ENCODE data around the gene GALNT4.
A peak's percentile ranks its signal among the peaks of the same experiment; 100 is the strongest.

The GALNT4 gene

GRCh38 chr12:89544022-89544421, 19.4 kb upstream of the GALNT4 start:
- no peak overlapping the region for H3K4me3 ChIP-seq (ENCODE audit: severe bottlenecking)
- H3K27ac ChIP-seq (ENCODE audit: poor library complexity, severe bottlenecking): no peak overlapping the region
- DNase-seq (ENCODE audit: low spot score) (no peak), ATAC-seq (ENCODE audit: low read depth) (no peak)
- TF ChIP-seq, protein P1, sequence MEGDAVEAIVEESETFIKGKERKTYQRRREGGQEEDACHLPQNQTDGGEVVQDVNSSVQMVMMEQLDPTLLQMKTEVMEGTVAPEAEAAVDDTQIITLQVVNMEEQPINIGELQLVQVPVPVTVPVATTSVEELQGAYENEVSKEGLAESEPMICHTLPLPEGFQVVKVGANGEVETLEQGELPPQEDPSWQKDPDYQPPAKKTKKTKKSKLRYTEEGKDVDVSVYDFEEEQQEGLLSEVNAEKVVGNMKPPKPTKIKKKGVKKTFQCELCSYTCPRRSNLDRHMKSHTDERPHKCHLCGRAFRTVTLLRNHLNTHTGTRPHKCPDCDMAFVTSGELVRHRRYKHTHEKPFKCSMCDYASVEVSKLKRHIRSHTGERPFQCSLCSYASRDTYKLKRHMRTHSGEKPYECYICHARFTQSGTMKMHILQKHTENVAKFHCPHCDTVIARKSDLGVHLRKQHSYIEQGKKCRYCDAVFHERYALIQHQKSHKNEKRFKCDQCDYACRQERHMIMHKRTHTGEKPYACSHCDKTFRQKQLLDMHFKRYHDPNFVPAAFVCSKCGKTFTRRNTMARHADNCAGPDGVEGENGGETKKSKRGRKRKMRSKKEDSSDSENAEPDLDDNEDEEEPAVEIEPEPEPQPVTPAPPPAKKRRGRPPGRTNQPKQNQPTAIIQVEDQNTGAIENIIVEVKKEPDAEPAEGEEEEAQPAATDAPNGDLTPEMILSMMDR (IDR thresholded peaks at IDR 0.05; ENCODE audit: poor library complexity, severe bottlenecking): no peak
- H3K4me1 ChIP-seq (ENCODE audit: insufficient read depth, poor library complexity, severe bottlenecking): no peaks in the 10 kb centered on the region
- no peaks in the 10 kb centered on the region for H3K9me3 ChIP-seq (ENCODE audit: severe bottlenecking)
- H3K36me3 ChIP-seq (ENCODE audit: low read depth): no peaks in the 10 kb centered on the region
- H3K27me3 ChIP-seq (ENCODE audit: insufficient read depth, poor library complexity, severe bottlenecking): no peaks in the 10 kb centered on the region

- Histone ChIP-seq H3K4me1 (ENCODE audit: insufficient read depth, poor library complexity, severe bottlenecking) (no peaks in the 10 kb centered on the region), H3K36me3 (ENCODE audit: low read depth) (no peaks in the 10 kb centered on the region), H3K4me3 (ENCODE audit: severe bottlenecking) (no peak overlapping the region), H3K9me3 (ENCODE audit: severe bottlenecking) (no peaks in the 10 kb centered on the region), H3K27ac (ENCODE audit: poor library complexity, severe bottlenecking) (no peak overlapping the region), H3K27me3 (ENCODE audit: insufficient read depth, poor library complexity, severe bottlenecking) (no peaks in the 10 kb centered on the region)
- no peak for DNase-seq (ENCODE audit: low spot score)
- ATAC-seq (ENCODE audit: low read depth): peak; percentile 85
- TF ChIP-seq, protein P1 (IDR thresholded peaks at IDR 0.05; ENCODE audit: poor library complexity, severe bottlenecking): peak; percentile 95
Observed at GRCh38 chr12:89542912-89543592, 18.5 kb upstream of the GALNT4 start.

GRCh38 chr12:89542236-89542635, 17.6 kb upstream of the GALNT4 start:
- Histone ChIP-seq H3K36me3 (ENCODE audit: low read depth) (no peaks in the 10 kb centered on the region), H3K27ac (ENCODE audit: poor library complexity, severe bottlenecking) (no peak overlapping the region), H3K27me3 (ENCODE audit: insufficient read depth, poor library complexity, severe bottlenecking) (no peaks in the 10 kb centered on the region), H3K4me1 (ENCODE audit: insufficient read depth, poor library complexity, severe bottlenecking) (no peaks in the 10 kb centered on the region), H3K9me3 (ENCODE audit: severe bottlenecking) (no peaks in the 10 kb centered on the region), H3K4me3 (ENCODE audit: severe bottlenecking) (no peak overlapping the region)
- ATAC-seq (ENCODE audit: low read depth) (no peak), DNase-seq (ENCODE audit: low spot score) (no peak)
- TF ChIP-seq, protein P1 (IDR thresholded peaks at IDR 0.05; ENCODE audit: poor library complexity, severe bottlenecking): no peak

GRCh38 chr12:89540586-89540985, 16.0 kb upstream of the GALNT4 start:
- Histone ChIP-seq H3K4me3 (ENCODE audit: severe bottlenecking) (no peak overlapping the region), H3K27ac (ENCODE audit: poor library complexity, severe bottlenecking) (no peak overlapping the region), H3K27me3 (ENCODE audit: insufficient read depth, poor library complexity, severe bottlenecking) (no peaks in the 10 kb centered on the region), H3K36me3 (ENCODE audit: low read depth) (no peaks in the 10 kb centered on the region), H3K4me1 (ENCODE audit: insufficient read depth, poor library complexity, severe bottlenecking) (no peaks in the 10 kb centered on the region), H3K9me3 (ENCODE audit: severe bottlenecking) (no peaks in the 10 kb centered on the region)
- ATAC-seq (ENCODE audit: low read depth): no peak
- DNase-seq (ENCODE audit: low spot score): no peak
- TF ChIP-seq, protein P1 (IDR thresholded peaks at IDR 0.05; ENCODE audit: poor library complexity, severe bottlenecking): no peak
